ENCODE results near the gene MEP1A. TPM values are rescaled to one million over a fixed set of nuclear protein-coding genes. Genes with fewer than 3 reads are reported as not detected.

MEP1A gene
- total and polyA plus RNA-seq, 2 of the 13 experiments (the other 11 are each of a cell fraction or from before 2014, with no cell fraction given): 0.24 to 0.83 TPM

- no peak overlapping the region for H2AFZ ChIP-seq (ENCODE audit: low read length)
- no peak overlapping the region for H3K4me2 ChIP-seq (ENCODE audit: low read depth, low read length)
- intact Hi-C loops (cut with micrococcal nuclease; ENCODE audit: unreplicated experiment): no loop called here
- H3K27me3 ChIP-seq (ENCODE audit: control insufficient read depth in 1 of 2, insufficient read depth in 2 of 2, low read length in 2 of 2): no peaks in the 10 kb centered on the region
- no peaks in the 10 kb centered on the region for H3K9me3 ChIP-seq (ENCODE audit: low read length)
- no peak overlapping the region for H3K4me3 ChIP-seq (replicated peaks in 1 of 3; ENCODE audit: insufficient read depth in 1 of 3, low read depth in 2 of 3, low read length in 3 of 3)
- ATAC-seq: no peak
- H3K27ac ChIP-seq (ENCODE audit: extremely low read length, insufficient read depth, low read length): no peak overlapping the region
- no peak for FAIRE-seq
- no peaks in the 10 kb centered on the region for H4K20me1 ChIP-seq (ENCODE audit: insufficient read depth, low read length)
- H3K9ac ChIP-seq (ENCODE audit: insufficient read depth, low read depth, low read length): no peak overlapping the region
- no peaks in the 10 kb centered on the region for H3K79me2 ChIP-seq (ENCODE audit: insufficient read depth, low read length)
- no TSS peak for BruUV-seq (replicated peaks)
- POLR2A ChIA-PET: no interaction called here
- CTCF ChIA-PET (ENCODE audit: low intra/inter-chr PET ratio, low total read pairs): no interaction called here
- in situ Hi-C loops (cut with HindIII; ENCODE audit: extremely low pct_ligation_motif_present, low pct_unique_long_range_greater_than_20kb): no loop called here
- DNase-seq (ENCODE audit: low spot score): no peak
- no peaks in the 10 kb centered on the region for H3K36me3 ChIP-seq (replicated peaks in 1 of 2; ENCODE audit: control insufficient read depth in 1 of 2, insufficient read depth in 2 of 2, low read length in 2 of 2)
- WGBS (ENCODE audit: low lambda C conversion rate): 7% methylated on average over 1 of the region's 1 CpG
- H3K4me1 ChIP-seq (ENCODE audit: insufficient read depth, low read length): peaks cover 8% of the 10 kb centered on the region; the same call in 1 of the 2 replicates
- TF ChIP-seq SP5 (CRISPR knock-in tag; IDR thresholded peaks at IDR 0.05; ENCODE audit: borderline replicate concordance, low read depth): no peak
- TF ChIP-seq ZNF570 (CRISPR knock-in tag; IDR thresholded peaks at IDR 0.05; ENCODE audit: borderline replicate concordance): no peak
- TF ChIP-seq ZNF318 (CRISPR knock-in tag; IDR thresholded peaks at IDR 0.05): no peak
- no peak for TF ChIP-seq THAP8 (CRISPR knock-in tag; IDR thresholded peaks at IDR 0.05; ENCODE audit: borderline replicate concordance)
- TF ChIP-seq AKAP8 (CRISPR knock-in tag; IDR thresholded peaks at IDR 0.05): no peak
- TF ChIP-seq ZNF383 (CRISPR knock-in tag; IDR thresholded peaks at IDR 0.05; ENCODE audit: borderline replicate concordance): no peak
These were observed 19.9 kb upstream of the MEP1A start for GRCh38 chr6:46773201-46773855.

Measured in HepG2 (cell line).